CD4-positive, alpha-beta T cell treated with Interleukin-21 for 1 hour (primary cell): ENCODE results near the gene CARD11.

Experiments
- DNase-seq: peaks from one replicate; pipeline ENCODE4 v3.0.0-alpha.2; 2020

CARD11 gene

DNA sequence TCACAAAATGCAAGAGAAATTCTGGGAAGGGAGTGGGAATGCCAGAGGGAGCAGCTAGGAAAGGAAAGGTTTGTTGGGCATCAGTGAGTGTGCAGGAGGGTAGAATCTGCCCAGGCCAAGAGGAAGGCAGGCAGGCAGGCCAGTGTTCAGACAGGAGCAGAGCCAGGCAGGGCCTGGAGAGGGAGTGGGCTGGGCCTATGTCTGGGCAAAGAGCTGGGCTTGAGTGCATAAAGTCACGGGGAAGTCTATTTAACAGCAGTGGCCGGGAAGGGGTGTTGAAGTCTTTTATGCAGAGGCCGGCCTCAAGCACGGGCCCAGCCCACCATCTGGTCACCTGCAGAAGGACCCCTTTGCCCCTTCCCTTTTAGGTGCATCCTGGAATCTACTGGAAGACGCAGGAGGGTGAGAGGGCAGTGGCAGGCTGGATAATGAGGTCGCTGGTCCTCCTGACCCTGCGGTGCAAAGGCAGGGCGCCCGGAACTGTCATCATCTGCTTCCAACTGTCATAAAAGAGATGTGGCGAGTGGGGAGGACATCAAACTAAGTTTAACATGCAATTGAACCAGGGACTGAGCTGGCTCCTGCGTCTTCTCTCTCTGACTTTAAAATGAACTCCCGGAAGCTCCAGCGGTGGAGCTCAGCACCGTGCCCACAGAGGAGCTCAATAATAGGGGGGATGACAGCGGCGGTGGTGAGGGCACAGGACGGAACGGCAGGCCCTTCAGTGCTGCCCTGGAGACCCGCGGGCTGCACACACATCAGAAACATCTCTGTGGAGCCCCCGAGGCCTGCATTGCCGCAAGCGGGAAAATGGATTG lies 29.5 kb downstream of the CARD11 start:
- DNase-seq: no peak

DNA sequence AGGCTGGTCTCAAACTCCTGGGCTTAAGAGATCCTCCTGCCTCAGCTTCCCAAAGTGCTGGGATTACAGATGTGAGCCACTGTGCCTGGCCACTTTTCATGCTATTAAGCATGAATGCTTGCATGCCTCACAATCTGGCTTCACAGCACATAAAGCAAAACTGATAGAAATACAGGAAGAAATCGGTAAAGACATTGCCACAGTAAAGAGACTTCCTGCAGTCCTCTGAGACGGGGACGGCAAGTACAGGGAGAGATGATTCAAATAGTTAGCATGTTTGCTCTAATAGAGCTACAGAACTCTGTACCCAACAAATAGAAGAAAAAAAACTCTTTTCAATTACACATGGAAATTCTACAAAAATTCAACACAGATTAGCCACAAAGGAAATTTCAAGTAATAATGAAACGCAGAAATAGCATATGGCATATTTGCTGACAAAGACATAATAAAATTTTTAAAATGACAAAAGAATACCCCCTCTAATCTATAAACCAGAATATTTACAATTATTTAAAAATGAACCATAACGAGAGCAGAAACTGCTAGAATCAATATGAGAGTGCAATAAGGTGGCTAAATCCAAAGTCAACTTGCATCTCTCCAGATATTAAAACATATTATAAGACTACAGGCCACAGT lies 32.3 kb downstream of the CARD11 start:
- no peak for DNase-seq

DNA sequence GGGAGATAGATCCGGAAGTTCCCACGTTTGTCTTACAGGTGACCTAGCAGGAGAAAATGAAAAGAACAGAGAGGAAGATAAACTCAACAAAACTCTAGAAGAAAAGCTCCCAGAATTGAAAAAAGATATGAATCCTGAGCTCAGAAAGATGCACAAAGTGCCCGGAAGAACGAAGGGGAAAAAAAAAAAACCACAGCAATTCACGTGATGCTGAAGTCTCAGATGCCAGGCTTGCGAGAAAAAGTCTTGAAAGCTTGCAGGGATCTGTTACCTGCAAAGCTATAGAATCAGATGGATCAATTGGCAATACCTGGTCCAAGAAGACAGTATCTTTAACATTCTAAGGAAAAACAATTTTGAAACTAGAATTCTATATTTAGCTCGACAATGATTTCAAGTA lies 33.5 kb downstream of the CARD11 start:
- no peak for DNase-seq

DNA sequence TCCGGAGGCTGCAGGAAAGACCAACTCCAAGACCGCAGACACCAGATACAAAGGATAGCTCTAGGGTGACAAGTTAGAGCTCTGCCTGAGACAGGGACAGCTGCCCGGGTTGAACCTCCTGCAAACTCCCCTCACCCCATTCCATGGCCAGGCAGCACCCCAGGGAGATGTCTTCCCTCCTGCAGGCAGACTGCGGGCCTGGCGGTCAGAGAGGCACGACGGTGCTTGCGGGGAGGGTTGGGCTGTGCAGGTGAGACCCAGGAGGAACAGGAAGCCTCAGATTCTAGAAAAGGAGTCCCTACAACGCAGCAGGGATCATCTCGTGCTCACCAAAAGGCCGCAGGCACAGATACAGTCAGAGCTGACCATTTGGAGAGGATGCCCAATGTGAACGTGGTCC lies 34.6 kb downstream of the CARD11 start:
- DNase-seq: no peak

DNA sequence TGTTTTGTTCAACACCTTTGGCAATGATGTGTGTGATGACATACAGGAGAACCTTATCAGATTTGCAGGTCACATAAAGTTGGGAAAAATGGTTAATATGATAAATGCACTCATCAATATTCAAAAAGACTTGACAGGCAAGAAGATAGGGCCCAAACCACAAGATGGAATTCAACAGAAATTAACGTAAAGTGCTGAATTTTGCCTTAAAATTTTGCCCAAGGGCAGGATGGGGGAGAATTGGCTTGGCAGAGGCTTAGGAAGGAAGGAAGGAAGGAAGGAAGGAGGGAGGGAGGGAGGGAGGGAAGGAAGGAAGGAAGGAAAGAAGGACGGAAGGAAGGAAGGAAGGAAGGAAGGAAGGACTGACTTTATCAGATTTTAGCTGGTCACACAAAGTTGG lies 35.3 kb downstream of the CARD11 start:
- no peak for DNase-seq

DNA sequence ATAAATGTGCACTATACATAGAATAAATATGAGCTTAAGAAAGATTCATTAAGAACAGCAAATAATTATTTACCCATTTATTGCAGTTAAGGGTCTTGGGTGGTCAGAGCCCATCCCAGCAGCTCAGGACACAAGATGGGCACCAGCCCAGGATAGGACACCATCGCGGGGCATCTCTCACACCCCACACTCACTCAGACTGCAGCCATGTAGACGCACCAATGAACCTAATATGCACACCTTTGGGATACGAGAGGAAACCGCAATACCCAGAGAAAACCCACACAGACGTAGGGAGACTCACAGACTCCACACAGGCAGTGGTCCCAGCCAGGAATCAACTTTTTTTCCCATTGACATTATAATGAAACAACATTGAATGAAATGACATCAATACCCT lies 36.0 kb downstream of the CARD11 start:
- DNase-seq: no peak

DNA sequence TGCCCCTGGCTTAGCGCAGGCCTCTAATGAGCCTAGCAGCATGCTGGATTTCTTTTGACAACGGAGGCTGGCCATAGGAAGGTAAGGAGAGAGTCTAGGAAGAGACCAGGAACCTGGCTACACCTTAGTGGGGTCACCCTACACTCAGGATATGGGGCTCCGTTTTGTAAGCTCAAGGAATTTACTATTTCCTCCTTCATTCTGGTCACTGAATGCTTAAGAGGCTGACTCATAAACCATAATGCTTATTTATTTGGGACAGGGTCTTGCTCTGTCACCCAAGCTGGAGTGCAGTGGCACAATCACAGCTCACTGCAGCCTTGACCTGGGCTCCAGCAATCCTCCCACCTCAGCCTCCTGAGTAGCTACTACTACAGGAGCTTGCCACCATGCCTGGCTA lies 38.4 kb downstream of the CARD11 start:
- DNase-seq: no peak

DNA sequence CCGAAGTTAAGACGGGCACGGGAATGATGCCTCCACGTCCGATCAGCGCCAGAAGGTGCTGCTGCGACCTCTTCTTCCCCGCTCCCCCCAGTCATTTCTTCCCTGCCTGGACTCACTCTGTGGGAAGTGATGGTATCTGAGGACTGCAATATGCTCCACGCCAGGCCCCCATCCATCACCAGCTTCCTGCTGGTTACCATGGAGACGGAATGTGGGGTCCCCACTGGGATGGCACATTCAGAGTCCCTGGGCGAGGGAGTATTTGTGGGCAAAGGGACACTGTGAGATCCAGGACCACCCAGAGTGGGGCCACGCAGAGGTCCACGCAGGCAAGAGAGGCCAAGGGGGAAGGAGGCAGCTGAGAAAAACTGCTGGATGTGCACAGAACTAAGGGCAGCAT lies 39.7 kb downstream of the CARD11 start:
- no peak for DNase-seq

DNA sequence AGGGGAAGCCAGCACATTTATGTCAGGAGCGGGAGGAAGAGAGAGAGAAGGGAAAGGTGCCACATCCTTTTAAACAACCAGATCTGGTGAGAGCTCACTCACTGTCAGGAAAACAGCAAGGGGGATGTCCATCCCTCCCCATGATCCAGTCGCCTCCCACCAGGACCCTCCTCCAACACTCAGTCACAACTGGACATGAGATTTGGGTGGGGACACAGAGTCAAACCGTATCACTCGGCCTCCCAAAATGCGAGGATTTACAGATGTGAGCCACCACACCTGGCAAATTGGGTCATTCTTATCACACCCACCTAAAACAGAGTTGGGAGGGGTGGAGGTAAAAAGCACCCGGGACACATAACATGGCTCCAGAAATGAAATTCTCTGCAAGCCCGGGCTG lies 41.0 kb downstream of the CARD11 start:
- DNase-seq: no peak

DNA sequence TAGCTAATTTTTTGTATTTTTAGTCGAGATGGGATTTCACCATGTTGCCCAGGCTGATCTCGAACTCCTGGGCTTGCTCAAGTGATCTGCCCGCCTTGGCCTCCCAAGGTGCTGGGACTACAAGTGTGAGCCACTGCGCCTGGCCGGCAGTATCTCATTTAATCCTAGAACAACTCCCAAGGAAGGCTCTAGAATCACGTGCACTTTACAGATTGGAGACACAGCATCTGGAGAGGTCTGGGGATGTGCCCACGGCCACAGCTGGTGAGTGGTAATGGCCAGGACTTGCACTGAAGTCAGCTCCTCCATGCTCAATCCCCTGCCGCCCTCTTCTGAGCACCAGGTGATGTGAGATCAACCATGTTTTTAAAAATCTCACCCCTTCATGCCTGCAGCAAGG lies 43.1 kb downstream of the CARD11 start:
- DNase-seq: no peak

DNA sequence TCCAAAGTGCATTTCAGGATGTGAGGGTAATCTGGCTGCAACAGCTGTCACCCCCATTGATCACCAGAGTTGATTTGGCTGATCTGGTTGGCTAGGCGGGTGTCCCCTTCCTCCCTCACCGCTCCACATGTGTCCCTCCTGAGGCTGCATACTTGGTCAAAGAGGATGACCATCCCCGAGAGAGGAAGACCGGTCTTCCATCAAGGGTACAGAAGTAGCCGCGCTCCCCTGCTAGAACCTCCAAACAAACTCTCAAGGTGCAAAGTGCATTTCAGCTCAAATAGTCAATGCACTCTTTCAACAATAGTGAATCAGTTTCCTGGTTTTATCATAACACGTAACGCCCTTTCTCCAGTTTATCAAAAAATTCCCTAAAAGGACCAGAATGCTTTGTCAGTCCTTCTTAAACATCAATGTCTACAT lies 44.6 kb downstream of the CARD11 start:
- no peak for DNase-seq

DNA sequence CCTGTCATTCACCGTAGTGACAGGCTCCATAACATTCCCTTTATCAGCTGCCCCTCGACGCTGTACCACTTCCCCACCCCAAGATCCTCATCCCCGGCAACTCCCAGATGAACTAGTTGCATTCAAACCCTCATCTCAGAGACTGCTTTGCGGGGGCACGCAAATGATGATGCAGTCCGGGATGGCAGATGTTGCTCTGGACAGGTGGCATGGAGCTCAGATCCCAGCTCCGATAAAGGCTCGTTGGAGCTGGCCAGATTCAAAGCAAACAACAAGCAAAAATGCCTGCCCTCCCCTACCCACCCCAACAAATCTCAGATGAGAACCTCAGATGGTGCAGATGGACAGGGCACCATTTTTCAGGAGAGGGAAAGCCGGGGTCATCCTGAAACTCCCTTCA lies 46.7 kb downstream of the CARD11 start:
- DNase-seq: no peak

DNA sequence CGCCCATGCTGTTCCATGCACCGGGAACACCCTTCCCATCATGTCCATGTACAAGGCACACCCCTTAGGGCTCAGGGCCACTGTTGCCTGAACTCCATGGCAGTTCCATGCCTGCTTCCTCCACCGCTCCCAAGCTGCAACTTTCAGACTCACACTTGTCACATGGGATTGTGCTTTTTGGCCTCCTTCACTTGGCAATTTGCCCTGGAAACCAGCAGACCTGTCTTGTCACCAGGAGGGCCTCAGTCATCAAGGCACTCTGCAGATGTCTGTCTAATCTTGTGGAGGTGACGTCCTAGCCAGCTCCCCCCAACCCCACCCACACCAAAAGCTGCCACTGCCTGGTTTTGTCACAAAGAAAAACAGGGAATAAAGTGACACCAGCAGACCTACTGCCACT lies 47.5 kb downstream of the CARD11 start:
- no peak for DNase-seq

DNA sequence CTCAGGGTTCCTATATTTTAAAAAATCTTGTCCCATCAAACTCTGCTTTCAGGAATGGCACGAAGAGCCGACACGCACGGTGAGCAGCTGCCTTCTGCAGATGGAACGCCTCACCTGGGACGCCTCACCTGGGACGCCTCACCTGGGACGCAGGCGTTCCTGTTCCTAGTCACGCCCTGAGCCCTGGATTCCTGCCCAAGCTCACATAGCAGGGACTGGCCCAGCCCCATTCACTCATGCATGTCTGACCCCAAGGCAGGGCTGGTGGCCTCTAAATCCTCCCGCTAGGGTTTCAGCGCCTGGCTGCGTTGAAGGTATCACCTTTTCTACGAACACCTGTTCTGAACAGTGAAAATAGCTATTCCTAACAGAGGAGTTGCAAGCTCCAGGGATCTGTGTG lies 49.8 kb downstream of the CARD11 start:
- no peak for DNase-seq

DNA sequence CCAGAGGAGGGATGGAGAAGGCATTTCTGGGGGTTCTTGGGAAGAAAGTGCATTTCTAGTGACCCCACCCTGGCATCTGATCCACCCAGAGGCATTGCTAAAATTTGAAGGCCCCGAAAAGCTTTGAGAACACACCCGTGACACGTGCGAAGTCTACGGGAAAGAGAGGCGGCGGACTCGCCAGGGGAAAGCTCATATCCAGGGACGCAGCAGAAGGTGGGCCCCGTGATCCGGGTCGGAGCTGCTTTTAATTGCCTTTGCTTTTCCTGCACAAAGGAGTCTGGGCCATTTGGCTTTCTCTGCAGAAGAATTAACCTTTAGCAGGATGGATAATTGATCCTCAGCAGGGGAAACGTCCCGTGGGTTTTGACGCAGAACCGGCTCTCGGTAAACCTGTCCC lies 50.3 kb downstream of the CARD11 start:
- no peak for DNase-seq

DNA sequence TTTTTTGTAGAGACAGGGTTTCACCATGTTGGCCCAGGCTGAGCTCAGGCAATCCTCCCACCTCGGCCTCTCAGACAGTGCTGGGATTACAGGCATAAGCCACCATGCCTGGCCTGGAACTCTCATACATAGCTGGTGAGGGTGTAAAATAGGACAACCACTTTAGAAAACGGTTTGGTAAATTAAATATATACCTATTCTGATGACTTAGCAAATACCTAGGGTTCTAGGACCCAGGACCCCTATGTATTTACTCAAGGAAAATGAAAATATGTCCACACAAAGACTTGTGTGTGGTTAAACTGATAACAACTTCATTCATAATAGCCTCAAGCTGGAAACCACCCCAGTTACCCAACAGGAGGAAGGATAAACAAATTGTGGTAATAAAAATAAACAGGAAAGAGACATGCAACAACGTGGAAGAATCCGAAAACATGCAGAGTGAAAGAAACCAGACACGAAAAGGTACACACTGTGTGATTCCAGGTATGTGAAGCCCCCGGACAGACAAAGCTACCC lies 52.7 kb downstream of the CARD11 start:
- no peak for DNase-seq

DNA sequence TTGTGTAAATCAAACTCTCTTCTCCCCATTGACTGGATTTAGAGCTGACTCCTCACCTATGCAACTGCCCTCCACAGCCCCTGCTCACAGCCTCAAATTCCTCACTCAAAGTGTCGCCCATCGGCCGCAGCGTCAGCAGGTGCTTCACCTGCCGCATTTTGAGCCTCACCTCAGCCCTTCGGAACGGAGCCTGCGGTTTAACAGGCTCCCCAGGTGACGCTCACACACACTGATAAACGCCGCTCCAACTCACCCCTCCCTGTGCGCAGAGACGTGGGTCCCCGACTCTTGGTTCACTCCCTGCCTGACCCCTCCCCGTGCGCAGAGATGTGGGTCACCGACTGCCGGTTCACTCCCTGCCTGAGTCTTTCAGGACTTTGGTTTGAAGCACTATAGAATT lies 57.1 kb downstream of the CARD11 start:
- DNase-seq: no peak

DNA sequence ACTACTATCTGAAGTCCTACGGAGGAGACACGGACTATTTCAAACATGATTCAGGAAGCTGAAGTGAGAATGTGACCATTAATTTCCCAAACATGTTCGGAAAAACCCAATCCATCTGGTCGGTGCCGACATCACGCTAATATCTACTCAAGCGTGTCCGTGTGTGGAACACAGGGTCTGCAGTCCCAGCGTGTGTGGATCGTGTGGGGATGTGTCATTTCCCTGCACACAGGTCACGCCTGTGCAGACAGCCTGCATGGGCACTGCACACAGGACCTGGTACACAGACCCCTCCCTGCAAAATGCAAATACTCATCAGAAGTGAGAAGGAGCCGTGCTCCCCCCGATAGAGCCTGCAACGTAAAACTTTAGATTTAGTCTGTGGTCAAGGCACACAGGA lies 57.8 kb downstream of the CARD11 start:
- no peak for DNase-seq

DNA sequence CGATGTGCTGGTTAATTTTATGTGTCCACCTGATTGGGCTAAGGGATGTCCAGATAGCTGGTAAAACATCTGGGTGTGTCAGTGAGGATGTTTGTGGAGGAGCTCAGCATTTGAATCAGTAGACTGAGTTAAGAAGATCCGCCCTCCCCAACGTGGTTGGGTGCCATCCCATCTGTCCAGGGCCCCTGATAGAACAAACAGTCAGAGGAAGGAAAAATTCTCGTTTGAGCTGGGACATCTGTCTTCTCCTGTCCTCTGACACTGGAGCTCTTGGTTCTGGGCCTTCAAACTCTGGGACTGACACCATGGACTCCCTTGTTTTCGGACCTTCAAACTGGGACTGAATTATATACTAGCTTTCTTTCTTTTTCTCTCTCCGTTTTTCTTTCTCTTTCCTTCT lies 59.6 kb downstream of the CARD11 start:
- no peak for DNase-seq

DNA sequence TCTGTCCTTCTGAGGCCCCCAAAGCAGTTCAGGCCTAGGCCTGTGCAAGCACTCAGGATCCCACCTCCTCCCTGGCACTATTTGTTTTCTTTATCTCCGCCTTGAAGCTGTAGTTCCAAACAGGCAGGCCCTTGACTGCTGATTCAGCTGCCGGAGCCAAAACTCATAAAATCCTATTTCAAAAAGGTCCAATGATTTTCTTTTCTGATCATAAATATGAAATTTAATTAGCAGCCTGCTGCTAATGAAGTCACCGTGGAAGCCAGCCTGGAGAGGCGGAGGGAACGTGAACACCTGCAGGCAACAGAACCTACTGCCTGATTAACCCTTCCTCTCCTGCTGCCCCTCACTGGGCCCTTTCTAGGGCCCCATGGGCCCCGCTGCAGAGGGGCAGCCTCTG lies 60.1 kb downstream of the CARD11 start:
- no peak for DNase-seq

DNA sequence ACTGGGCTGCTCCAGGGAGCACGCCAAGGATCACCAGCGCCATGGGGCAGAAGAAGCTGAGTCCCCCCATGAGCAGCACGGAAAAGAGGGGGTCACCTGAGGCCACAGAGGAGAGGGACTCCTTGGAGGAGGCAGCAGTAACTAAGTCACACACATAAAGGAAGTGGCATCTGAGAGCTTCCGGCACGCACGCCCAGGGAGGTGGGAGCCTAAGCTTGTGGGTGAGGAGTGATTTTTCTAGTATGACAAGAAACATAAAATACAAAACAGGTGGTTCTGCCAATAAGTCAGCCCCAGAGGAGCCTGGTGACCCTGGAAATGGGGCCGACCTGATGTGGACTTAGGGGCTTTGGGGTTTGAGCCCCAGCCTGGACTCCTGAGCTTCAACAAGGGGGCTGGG lies 60.8 kb downstream of the CARD11 start:
- peak; percentile 65 for DNase-seq

DNA sequence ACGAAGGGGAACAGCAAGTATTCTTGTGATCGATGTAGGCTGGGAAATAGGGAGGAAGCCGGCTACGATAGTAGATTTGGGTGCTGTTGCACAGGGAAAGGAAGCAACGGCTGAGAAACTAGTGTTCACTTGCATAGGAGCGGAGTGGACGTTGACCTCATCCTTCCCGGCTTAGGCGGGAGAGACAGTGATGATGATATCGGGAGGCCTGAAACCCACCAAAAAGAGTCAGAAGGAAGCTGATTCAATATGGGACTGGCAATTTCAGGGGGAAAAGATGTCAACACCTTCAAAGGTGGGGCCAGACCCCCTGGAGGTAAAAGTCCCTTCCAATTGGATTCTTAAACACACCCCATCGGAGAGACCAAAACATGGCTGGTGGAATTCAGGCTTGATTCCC lies 61.3 kb downstream of the CARD11 start:
- no peak for DNase-seq

DNA sequence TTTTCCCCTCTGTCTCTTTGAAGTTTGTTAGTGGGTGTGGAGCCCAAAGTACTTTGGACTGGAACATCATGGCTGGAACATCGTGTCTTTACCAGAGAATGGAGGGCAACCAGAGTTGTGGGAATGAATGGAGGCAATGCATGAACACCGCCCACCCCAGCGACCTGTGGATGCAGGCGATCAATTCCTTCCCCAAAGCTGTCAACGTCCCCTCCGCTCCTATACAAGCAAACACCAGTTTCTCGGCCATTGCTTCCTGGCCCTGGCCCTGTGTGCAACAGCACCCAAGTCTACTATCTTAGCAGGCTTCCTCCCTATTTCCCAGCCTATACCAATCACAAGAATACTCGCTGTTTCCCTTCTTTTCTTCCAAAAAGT lies 62.6 kb downstream of the CARD11 start:
- no peak for DNase-seq

DNA sequence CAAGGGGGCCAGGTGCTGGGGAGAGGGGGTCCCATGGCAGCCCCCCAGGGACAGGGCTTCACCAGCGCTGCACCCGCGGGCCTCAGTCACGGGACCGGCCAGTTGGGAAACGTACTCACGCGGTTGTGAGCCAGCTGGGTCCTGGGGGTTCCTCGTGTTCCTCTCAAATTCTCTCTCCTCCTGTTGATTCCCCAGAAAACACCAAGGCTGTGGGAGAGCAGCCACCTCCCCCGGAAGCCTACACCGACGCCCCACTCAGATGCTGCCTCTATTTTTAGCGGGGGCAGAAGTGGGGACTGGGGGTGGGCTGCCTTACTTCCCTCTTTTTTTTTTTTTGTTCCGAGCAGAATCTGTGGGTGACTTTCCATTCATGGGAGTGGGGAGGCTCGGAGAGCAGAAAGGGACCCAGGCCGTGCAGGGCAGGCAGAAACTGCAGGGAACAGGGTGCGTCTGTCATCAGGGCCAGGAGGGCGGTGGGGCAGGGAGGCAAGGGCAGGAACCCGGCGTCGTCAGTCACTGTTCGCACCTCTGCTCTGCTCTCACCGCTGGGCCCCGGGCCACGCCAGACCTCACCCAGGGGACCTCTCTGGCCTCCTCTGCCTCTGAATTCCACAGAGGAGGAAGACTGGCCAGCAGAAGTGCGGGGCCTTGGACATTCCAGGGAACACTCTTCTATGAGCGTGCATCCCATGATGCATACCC lies 63.1 kb downstream of the CARD11 start:
- no peak for DNase-seq
